Stimulated activated CD8-positive, alpha-beta memory T cell treated with anti-CD3 and anti-CD28 coated beads, Interleukin-7, amount 100 ng/mL, for 1 hour (primary cell): ENCODE results near the gene C4orf50.

ENCODE experiments used
- DNase-seq, 2 donors: peaks; one replicate each; pipeline ENCODE4 v3.0.0-alpha.2; 2020; ENCODE audit warnings: low read depth in 2 of 2

Gene C4orf50

DNA sequence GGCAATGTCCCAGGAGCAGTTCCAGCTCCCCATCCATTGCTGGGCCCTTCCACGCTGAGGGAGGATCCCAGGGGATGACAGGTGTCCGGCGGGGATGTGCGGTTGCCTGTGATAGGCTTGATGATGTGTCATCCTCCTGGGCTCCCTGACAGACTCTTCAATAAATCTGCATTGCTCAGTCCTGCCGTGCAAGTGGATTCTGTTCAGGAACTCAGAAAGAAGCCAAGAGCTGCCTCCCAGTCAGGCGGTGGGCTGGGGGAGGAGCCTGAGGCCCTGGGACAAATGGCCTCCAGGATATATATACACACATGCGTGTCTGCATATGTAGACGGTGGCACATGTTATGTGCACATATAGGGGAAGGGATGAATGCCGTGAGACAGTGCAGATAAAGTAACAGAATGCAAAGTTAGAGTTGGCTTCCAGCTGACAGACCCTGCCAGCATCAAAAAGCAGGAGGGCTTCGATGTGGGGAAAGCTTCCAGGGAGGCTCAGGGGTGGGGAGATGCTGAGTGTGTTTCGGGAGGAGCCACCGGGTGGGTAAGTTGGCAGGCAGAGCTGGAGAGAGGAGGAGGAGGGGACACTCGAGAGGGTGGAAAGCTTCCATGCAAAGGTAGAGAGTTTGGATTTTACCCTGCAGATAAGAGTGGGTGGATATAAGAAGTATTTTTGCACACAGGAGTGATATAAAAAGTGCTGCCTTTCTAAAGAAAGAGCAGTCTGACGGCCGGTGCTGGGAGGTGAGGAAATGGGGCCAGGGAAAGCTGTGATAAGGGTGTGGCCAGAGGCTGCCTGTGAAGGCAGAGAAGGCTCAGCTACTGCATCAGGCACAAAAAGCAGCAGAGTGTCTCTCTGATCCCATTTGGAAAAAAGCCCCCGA lies 96.9 kb downstream of the C4orf50 start:
- DNase-seq = no peak

DNA sequence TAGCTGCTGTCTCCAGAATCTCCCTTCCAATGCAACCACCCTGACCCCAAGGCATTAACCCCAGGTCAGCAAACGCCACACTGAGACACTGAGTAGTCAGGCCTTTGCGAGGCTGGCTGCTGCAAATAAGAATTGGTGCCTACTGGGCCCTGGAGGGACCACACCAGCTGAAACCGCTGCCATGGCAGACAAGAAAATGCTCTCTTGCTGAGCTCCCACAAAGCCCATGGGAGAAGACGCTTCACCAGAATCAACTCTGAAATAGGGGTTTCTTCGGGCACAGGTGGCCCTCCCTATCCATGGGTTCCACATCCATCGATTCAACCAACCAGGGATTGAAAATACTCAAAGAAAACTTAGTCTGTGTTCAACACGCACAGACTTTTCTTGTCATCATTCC lies 98.7 kb downstream of the C4orf50 start:
- DNase-seq = no peak

DNA sequence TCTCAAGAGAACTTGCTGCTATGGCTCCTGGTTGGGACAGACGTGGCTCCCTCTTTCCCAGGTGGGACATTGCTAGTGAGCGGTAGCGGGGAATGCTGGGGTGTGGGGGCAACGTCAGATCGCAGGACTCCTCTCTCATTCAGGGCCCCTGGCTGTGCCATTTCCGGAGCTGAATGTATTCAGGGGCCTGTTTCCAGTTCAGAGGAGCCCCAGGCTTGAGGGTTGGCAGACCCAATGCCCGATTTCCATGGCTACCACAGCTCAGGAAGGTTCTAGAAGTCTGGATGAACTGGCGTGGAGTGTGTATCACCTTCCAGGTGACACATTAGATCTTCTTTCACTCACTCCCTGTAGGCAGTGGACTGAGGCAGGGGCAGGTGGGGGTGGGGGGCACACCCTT lies 99.2 kb downstream of the C4orf50 start:
- DNase-seq = no peak

DNA sequence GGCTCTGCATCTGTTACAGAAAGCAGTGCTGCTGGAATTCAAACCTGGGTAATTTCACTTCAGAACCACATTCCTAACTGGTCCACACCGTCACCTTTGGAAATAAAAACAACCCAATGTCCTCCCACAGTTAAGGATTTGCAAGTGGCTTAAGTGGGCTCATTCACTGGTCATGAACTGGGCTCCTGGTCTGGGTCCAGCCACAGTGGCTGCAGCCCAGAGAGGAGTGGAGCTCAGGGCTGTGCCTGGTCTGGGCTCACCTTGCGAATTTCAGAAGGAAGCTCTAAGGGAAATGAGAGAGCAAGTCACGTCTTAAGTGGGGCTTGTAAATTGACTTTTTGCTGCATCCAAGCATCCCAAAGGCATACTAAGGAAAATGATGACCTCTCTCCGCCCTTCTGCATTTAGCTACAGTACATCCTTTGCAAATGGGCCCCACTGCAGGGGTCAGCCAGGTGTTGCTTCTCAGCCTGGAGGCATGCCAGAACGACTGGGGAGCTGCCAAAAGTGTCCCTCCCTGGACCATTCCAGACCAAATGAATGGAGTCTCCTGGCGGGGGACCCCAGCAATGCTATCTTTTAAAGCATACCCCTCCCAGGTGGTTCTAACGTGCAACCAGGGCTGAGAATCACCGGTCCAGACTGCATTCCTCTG lies 99.8 kb downstream of the C4orf50 start:
- no peak for DNase-seq

DNA sequence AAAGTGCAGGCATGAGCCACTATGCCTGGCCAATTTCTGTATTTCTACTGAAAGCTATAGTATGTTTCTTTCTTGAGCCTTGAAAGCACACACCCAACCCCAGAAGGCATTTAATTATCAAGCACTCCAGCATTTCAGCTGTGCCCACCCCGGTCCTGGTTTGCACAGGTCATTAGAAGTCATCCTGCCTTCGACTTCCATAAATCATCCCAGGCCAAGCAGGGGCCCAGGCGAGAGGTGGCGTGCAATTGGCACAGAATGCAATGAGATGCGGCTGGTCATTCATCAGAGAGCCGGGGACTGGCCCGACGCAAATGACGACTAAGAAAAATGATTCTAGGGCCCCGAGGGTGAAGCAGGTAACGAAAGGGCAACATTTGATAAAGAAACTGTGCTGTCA lies 100.6 kb downstream of the C4orf50 start:
- no peak for DNase-seq

DNA sequence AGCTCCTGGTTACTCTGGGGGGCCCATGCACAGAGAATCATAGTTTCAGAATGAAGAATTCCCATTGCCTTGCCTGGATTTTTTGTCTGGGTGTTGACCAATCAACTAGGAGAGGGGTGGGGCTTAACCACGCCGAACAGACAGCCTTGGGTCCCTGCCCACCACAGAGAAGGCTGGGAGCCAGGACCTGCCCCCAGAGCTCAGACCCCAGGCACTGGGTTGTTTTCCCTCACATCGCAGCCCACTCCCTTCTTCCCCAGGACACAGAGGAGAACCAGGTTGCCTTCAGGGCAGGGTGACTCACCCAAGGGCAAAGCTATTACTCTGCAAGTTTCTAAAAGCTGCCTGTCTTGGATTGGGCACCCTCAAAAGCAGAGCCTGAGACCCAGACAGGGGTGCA lies 102.0 kb downstream of the C4orf50 start:
- no peak for DNase-seq

DNA sequence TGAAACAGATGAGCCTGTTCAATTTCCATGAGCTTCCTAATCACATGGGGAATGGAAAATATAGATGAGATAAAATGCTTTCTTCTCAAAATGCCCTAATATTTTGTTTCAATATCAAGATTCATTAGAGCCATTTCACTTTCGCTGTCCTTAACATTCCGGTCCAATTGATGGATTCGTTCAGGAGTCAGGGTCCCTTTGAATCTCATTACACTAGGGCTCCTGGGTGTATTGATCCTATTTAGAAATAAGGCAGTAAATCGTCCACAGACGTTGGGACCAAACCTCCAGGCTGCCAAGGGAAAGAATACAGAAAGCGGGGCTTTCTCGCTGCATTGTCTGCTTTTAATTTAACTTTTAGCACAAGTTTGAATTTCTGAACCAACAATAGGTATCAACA lies 104.8 kb downstream of the C4orf50 start:
- no peak for DNase-seq

DNA sequence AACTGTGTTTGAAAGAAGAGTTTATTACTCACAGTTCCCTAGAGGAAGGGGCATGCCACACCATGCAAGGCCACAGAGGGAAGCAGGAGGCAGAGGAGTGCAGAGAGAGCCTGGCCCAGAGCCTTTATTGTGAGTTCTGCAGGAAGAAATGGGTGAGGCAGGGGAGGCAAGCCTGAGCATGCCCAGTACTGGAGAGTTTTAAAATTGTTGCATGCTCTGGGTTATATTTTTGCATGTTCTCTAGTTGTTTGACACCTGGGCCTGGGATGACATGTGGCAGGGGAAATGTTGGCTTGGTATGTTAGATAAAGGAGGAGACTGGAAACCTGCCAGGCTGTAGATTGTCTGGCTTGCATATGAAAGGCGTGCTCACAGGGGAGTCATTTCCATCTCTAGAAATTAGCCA lies 105.6 kb downstream of the C4orf50 start:
- no peak for DNase-seq

DNA sequence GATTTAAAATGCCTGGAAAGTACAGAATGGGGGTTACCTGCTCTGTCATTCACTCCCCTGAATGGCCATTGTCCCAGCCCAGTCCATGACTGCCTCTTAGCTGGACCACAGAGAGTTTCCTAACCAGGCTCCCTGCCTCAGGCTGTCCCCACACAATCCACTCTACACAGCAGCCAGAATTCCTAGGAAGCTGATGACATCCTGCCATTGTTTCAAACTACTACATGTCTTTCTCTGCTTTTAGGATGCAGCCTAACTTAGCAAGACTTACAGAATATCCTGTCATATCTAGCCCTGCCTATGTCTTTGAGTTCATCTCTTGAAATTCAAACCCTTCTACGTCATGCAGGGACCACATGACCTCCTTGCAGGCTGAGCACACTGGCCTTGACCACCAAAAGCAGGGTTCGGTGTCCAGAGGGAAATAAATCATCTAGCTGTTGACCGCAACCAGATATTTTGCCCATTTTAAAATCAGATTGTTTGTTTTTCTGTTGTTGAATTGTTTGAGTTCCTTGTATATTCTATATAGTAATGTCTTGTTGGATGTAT lies 109.3 kb downstream of the C4orf50 start:
- no peak for DNase-seq

DNA sequence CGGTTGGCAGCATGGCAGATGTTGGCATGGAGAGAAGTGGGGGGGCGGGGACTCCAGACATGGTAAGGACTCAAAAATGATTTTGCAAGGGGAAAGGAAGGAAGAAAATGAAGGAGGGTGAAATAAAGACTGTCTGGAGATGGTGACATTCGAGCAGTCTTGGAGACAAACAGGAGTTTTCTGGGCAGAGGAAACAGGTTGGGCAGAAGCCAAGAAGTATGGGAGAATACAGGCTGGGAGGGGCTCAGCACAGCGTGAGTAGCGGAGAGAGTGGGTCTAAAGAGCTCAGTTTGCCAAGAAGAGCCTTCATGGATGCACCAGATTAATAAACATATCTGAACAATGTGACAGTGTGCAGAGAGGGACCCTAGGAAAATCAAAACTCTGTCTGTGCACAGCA lies 112.0 kb downstream of the C4orf50 start:
- DNase-seq = no peak

DNA sequence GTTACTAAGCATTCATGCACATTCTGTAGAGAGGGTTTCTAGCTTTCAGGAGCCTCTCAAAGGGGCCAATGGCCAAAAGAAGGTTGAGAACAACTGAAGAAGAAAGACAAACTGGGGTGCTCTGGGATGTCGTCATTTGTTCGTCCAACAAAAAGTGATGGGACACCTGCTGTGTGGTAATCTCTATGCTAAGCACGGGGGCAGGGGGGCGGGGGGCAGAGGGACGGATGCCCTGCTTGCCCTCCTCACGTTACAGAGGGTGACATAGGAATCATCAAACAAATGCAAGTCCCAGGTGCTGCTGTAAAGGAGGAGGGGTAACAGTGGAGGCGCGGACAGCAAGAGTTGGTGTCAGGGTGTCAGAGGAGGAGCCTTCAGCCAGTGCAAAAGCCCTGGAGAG lies 112.5 kb downstream of the C4orf50 start:
- DNase-seq = no peak

DNA sequence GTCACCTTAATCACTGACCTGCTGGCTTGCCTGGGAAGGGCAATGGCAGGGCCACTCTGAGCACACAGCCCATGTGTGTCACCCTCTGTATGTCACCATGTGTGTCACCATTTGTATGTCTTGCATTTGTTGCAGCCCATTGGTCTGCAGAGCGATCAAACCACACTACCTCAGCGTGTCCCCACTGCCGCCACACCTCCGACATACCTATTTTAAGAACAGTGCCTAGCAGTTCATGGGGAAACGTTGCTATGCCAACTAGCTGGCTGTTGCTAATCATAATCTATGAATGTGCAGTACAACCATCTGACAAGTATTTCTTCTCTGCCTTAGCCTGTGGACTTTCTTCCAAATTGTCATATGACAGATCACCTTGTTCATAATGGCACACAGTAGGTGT lies 117.4 kb downstream of the C4orf50 start:
- DNase-seq = no peak

DNA sequence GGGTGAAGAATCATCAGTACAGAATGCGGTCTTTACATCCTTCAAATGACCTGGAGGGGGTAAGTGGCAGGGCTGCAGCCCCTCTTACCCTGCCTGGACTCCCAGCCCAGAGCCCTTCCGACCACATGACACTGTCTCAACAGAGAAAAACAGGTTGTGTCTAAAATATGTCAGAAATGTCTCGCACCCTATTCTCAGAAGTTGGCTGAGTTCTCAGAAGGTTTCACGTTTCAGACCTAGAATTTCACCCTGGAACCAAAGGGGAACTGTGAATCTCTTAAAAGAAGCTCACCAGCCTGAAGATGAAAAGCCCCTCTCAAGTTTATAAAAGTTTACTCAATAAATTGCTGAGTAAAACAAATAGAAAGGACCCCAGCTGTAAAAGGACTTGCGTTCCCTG lies 118.3 kb downstream of the C4orf50 start:
- no peak for DNase-seq

DNA sequence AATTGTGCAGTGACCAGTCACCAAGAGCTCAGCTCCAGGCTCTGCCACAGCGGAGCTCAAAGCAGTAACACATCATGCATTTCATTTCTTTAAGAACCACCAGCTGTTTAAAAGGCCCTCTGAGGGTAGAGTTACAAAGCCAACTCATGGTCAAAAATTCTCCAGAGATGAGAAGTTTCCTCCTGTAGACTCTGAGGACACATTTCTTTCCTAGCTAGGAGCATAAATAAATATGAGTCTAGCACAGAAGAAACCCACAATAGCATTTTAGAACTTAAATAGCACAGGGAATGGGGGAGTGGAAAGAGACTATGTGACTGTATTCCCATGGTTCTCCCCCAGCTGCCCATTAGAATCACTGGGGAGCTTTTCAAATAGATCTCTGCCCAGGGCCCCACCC lies 118.8 kb downstream of the C4orf50 start:
- DNase-seq = no peak

DNA sequence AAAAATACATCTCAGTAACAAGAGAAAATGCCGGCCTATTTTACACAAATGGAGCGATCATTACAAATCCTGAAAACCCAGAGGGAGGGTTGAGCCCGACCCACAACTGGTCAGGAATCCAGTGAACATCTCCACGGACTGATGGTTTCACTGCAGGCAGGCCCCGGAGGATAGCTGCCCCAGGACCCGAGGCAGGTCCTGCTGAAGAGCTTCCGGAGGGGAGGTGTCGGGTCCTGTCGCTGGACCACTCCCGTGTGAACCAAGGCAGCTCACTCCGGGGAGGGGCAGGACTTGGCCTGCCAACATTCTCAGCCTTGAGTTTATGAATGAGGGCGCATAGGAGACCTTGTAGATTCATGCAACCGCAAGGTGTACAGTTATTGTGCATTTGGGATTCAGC lies 120.6 kb downstream of the C4orf50 start:
- no peak for DNase-seq

DNA sequence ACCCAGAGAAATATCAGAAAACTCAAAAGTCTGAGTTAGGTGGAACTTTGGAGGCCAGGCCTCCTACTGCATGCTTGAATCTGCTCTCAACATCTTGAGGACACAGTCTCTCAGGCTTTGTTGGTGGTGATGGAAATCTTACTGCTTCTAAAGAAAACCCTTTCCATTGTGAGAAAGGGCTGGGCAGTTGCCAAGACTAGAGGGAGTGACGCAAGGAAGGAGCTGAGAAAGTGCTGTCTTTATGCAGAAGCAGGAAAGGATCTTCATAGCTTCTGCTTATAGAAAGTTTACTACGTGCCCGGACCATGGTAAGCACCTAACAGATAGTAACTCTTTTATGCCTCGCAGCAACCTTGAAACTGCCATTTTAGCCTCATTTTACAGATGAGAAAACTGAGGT lies 122.9 kb downstream of the C4orf50 start:
- no peak for DNase-seq

DNA sequence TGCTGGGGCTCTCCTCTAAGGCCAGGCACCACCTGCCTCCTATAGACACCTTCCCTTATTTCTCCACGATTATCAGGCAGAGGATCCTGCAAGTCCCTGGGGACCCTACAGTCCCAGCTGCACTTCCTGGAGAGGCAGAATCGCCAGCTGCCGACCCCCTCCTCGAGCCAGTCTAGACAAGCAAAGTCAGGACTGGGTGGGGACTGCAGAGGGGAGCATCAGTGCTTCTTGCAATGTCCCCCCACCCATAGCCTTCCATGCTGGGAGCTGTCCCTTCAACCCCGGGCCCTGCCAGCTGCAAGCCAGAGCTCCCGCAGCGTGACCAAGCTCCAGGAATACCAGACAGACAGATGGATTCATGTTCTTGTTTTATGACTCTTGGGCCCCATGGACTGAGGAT lies 124.0 kb downstream of the C4orf50 start:
- no peak for DNase-seq

DNA sequence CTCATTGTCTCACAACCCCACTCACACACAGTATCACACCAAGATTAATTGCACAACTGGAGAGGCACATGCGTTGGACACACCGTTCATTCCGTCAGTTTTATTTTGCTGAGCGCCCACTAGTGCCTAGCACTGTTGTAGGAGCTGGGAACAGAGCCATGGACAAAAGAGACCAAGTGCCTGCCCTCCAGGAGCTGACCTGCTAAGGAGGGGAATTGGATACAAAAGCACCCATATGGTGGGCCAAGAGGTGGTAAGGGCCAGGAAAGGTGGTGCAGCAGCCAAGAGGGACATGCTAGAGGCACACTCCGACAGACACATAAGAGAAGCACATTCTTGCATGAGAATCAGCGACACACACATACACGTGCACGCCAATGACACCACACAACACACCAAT lies 124.6 kb downstream of the C4orf50 start:
- no peak for DNase-seq

DNA sequence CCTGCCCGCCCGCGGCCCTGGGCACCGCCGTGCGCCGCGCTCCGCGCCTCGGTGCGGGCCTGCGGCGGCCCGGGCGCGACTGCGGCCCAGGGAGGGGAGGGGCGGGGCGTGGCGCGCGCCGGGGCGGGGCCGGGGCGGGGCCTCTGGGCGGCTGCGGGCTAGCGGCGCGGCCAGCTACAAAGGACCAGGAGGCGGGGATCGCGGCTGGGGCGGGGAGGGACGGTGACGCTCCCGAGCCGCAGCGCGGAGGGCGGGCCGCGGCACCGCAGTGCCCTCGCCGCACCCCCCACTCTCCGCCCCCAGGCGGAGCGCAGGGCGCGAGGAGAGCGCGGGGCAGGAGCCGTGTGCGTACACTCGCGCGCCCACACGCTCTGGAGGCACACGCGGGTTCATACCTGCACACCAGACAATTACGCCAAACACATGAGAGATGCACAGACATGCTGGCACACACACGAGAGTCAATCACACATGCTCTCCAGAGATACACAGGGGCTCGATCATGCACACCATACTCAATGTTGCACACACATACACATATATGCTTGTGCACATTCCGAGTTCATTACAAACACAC lies 125.1 kb downstream of the C4orf50 start, which contains the start of gene CRMP1:
TSS of gene CRMP1 (minus strand) at position 83 of the 577 bp plus-strand sequence. CDS start 117 bp downstream, outside the sequence.
- no peak for DNase-seq

DNA sequence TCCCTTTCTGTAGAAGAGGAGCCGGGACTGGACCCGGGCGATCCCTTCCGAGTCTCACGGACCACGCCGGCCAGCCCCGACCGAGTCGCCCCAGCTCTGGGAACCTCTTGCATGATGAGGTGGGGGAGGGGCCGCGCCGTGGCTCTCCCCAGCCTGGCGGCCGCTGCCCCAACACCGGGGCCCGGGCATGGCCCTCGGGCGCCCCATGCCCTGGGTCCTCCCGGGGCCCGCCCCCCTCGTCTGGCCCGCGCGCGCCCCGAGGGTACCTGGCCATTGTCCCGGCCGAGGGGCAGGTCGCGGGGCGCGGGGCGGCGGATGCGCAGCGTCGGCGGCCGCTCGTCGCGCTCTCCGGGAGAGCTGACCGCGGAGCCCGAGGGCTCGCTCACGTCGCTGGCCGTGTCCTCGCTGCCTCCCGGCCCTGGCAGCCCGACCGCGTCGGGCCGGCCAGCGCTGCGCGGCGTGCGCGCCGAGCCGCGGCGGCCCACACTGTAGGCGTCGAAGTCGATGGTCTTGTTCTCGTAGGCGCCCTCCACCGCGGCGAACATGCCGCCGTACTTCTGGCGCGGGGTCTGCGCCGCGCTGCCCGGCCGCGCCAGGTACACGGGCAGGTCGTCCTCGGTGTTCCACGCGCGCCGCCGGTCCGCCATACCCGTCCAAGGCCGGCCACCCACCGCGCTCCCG lies 125.8 kb downstream of the C4orf50 start:
- DNase-seq = no peak

DNA sequence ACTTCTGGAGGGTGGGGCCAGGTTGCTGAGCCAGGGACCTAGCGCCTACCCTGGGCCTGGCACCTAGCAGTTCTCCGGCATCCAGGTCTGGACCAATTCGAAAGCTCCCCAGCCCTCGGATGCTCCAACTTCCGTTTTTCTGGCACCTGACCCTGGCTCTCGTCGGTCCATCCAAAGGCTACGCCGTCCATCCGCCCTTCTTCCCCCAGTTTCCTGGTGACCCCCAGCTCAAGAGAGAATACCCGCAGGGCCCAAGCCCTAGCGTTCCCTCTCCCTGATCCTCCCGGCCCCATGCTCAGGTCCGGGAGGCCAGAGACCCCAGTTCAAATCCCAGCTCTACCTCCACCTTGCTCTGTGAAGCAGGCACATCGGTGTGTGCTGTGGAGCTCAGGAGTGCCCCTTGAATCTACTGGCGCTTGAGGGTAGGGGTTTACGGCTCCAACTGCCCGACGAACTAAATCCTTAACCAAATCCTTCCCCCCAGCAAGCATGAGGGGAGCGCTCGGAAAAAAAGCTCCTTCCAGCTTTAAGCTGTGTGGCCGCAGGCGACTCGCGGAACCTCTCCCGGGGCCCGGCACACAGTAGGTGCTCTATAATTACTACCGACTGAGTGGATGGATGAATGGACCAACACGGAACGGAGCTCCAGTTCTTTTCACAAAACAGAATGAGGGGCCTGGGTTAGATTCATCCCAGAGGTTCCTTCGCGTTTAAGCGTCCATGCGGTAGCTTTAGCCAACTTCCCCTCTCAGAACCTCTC lies 126.5 kb downstream of the C4orf50 start:
- DNase-seq = no peak
